Lower lobe of right lung (tissue), 2 donors: ENCODE measurements around the gene FASN. TPM values are rescaled to one million over a fixed set of nuclear protein-coding genes. Genes with fewer than 3 reads are reported as not detected.

Experiments used
- ATAC-seq, 2 donors: fragments of 200-7000 bp; cut with Tn5 transposase; one replicate each; pipeline ENCODE4 v1.9.1; 2020 to 2022; ENCODE audit warnings: mild to moderate bottlenecking in 2 of 2, moderate library complexity in 2 of 2
- DNase-seq: peaks from one replicate; pipeline ENCODE4 v3.0.0-alpha.2; 2020
- H3K27ac ChIP-seq: fragments of 200-600 bp; one replicate; pipeline ENCODE4 v1.8.0; 2022
- H3K27me3 ChIP-seq: fragments of 200-600 bp; one replicate; pipeline ENCODE4 v1.8.0; 2022; ENCODE audit warnings: low read depth
- H3K36me3 ChIP-seq: fragments of 200-600 bp; one replicate; pipeline ENCODE4 v1.8.0; 2022; ENCODE audit warnings: mild to moderate bottlenecking
- H3K4me1 ChIP-seq: fragments of 200-600 bp; one replicate; pipeline ENCODE4 v1.8.0; 2022
- H3K4me3 ChIP-seq: fragments of 200-600 bp; one replicate; pipeline ENCODE4 v1.8.0; 2022; ENCODE audit warnings: mild to moderate bottlenecking
- H3K9me3 ChIP-seq: fragments of 200-600 bp; one replicate; pipeline ENCODE4 v1.8.0; 2022
- CTCF ChIP-seq: fragments of 200-600 bp; IDR thresholded peaks from one replicate; pipeline ENCODE4 v1.8.0; 2022; ENCODE audit warnings: antibody characterized with exemption, mild to moderate bottlenecking
- intact Hi-C: fragments of 100-400 bp; cut with DNase I; formaldehyde crosslinking; loops from one replicate; pipeline ENCODE4 v1.11.0; 2022
- total RNA-seq: library from RNA; stranded (reverse); fragmentation: NEBNext Ultra II Directional; extraction: Animal tissue kit (Norgen Biotek cat#: 25700); gene quantifications from one replicate; pipeline ENCODE4 v1.2.1, GENCODE V29; 2021
- donor health status: DM: no; HTN: yes; CAD: no; lungs with severe emphysema.

The FASN gene
- total RNA-seq, 1 donor from 2014 or later = 302 TPM

DNA sequence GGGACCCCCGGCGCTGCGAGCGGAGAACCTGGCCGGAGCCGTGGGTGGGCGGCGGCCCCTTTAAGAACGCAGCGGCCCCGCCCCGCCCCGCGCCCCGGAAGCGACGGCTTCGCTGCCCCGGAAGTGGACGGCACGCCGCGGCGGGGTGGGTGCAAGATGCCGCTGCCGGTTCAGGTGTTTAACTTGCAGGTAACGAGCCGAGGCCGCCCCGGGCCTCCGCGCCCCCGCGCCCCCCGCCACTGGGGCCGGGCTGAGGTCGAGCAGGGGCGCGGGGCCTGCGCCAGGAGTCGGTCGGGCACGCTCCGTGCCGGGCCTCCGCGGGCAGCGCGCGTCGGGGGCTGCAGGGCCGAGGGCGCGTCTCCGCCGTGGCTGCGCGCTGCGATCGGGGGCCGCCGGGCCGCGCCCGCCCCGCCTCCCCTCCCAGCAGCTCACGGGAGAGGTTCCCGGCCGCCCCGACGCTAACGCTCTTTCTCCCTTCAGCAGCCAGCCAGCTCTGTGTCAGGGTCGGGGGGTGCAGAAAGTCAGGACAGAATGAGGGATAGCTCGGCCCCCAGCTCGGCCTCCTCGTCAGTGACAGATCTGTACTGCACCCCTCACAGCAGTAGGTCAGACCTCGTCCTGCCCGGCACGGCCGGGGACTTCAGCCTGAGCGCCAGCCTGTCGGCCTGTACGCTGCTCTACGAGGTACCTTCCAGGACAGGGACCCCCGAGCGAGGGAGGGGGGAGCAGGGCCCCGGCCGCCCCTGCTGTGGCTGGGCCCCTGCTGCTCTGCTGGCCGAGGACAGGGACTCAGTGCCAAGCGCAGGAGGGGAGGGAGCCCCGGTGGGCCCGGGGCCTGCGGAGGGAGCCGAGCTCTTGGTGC is 46.0 kb downstream of the FASN start, which contains the start of the genes GPS1 and RFNG:
Gene GPS1, plus strand, starts transcription at position 123 of the 862 bp plus-strand sequence. Its CDS starts 34 bp downstream, at position 157.
Gene RFNG, minus strand, starts transcription at position 36 of the 862 bp plus-strand sequence. CDS start 45 bp downstream, outside the sequence.
- peak within 1 kb of the TSS; percentile 86 for H3K4me3 ChIP-seq
- no peak for TF ChIP-seq CTCF
- H3K27me3 ChIP-seq = no peaks in the 10 kb centered on the region
- H3K4me1 ChIP-seq = peaks cover 37% of the 10 kb centered on the region
- no peaks in the 10 kb centered on the region for H3K9me3 ChIP-seq
- peak; percentile 88 for DNase-seq
- peak; percentile 71 to 79 for ATAC-seq
- peak within 1 kb of the TSS; percentile 74 for H3K27ac ChIP-seq
- peaks cover 66% of the 10 kb centered on the region for H3K36me3 ChIP-seq
- intact Hi-C loops = no loop called here

- Histone ChIP-seq H3K27me3 (no peaks in the 10 kb centered on the region), H3K4me3 (peak overlapping the region; percentile 86), H3K4me1 (peaks cover 37% of the 10 kb centered on the region), H3K27ac (peak overlapping the region; percentile 74), H3K36me3 (peaks cover 58% of the 10 kb centered on the region), H3K9me3 (no peaks in the 10 kb centered on the region)
- no peak for TF ChIP-seq CTCF
- no peak for DNase-seq
- intact Hi-C loops = no loop called here
- ATAC-seq = peak in 1 of 2 donors; percentile 15
These were observed 47.0 kb downstream of the FASN start for GRCh38 chr17:82050761-82051641.

DNA sequence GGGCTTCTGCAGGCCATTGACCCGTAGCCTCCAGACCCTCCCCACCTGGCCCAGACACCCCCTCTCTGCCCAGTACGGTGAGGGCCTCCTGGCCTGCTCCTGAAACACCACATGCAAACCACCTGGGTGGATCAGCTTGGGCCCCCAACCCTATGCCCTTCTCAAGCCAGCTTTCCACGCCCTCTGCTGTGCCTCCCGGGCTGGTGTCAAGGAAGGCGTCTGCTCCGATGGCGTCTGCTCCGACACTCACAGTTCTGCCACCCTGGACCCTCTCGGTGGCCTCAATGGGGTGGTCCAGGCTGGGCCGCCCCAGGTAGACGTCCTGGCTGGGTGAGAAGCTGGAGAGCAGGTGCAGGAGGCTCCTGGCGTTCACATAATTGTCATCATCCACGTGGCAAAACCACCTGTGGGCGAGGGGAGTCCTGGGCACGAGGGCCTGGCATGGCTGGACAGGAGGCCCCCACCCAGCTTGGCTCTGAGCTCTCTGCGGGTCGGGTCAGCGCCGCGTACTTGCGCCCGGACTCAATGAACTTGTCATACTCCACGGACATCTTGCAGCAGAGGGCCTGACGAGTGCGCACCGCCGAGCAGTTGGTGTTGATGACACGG is 47.8 kb downstream of the FASN start:
- DNase-seq (no peak), ATAC-seq (no peak)
- no peak for TF ChIP-seq CTCF
- H3K9me3 ChIP-seq = no peaks in the 10 kb centered on the region
- H3K4me1 ChIP-seq = peaks cover 37% of the 10 kb centered on the region
- intact Hi-C loops = no loop called here
- H3K27me3 ChIP-seq = no peaks in the 10 kb centered on the region
- H3K4me3 ChIP-seq = peak overlapping the region; percentile 86
- peaks cover 51% of the 10 kb centered on the region for H3K36me3 ChIP-seq
- peak overlapping the region; percentile 74 for H3K27ac ChIP-seq

- H3K27me3 ChIP-seq = no peaks in the 10 kb centered on the region
- TF ChIP-seq CTCF = no peak
- peaks cover 37% of the 10 kb centered on the region for H3K4me1 ChIP-seq
- peaks cover 44% of the 10 kb centered on the region for H3K36me3 ChIP-seq
- no peak overlapping the region for H3K27ac ChIP-seq
- H3K9me3 ChIP-seq = no peaks in the 10 kb centered on the region
- ATAC-seq (no peak), DNase-seq (no peak)
- no peak overlapping the region for H3K4me3 ChIP-seq
- intact Hi-C loops = no loop called here
These were observed 48.5 kb downstream of the FASN start for GRCh38 chr17:82049521-82049971.

GRCh38 chr17:82049106-82049505 is 48.9 kb downstream of the FASN start:
- ATAC-seq (no peak), DNase-seq (no peak)
- no peak for TF ChIP-seq CTCF
- H3K36me3 ChIP-seq = peaks cover 39% of the 10 kb centered on the region
- H3K4me1 ChIP-seq = peaks cover 37% of the 10 kb centered on the region
- intact Hi-C loops = no loop called here
- no peaks in the 10 kb centered on the region for H3K9me3 ChIP-seq
- no peaks in the 10 kb centered on the region for H3K27me3 ChIP-seq
- H3K4me3 ChIP-seq = no peak overlapping the region
- H3K27ac ChIP-seq = no peak overlapping the region
